Neural progenitor cell (in vitro differentiated cells): ENCODE results near the gene CCNL2.

Experiments used
- CTCF ChIP-seq: fragments of 200-600 bp; sonication (generic); IDR thresholded peaks from 2 replicates; pipeline ENCODE4 v1.5.1; 2017; ENCODE audit warnings: antibody characterized with exemption, mild to moderate bottlenecking
- EZH2 ChIP-seq: fragments of 200-600 bp; sonication (generic); IDR thresholded peaks from 2 replicates; pipeline ENCODE4 v1.6.1; 2017; ENCODE audit warnings: antibody characterized with exemption, mild to moderate bottlenecking, moderate library complexity
- EZH2phosphoT487 ChIP-seq: fragments of 200-600 bp; sonication (generic); IDR thresholded peaks from 2 replicates; pipeline ENCODE4 v1.6.1; 2017; ENCODE audit warnings: antibody characterized with exemption

- no peak for TF ChIP-seq CTCF
- TF ChIP-seq EZH2 = no peak
- TF ChIP-seq EZH2phosphoT487 = no peak
Measured at GRCh38 chr1:1430992-1431844, 32.1 kb upstream of the CCNL2 start.
